Right lobe of liver (tissue), 6 donors: ENCODE data around the gene KIF6. TPM values are rescaled to one million over a fixed set of nuclear protein-coding genes. Genes with fewer than 3 reads are reported as not detected.

Experiments used
- ATAC-seq, 4 donors: fragments of 200-7000 bp; cut with Tn5 transposase; one replicate each; pipeline ENCODE4 v1.9.1; 2020; ENCODE audit warnings: mild to moderate bottlenecking in 4 of 4, moderate library complexity in 4 of 4
- DNase-seq, 3 donors: peaks; one replicate each; pipeline ENCODE4 v3.0.0-alpha.2; 2020
- H3K27ac ChIP-seq, 3 donors: fragments of 200-600 bp; one replicate each; pipeline ENCODE4 v1.8.0; 2022
- H3K27me3 ChIP-seq, 2 donors: fragments of 200-600 bp; one replicate each; pipeline ENCODE4 v1.8.0; 2022
- H3K36me3 ChIP-seq, 4 donors: fragments of 200-600 bp; sonication (generic) in 1 of 4; one replicate each; pipeline versions ENCODE4 v1.5.1 to v1.8.0; 2017 to 2022; ENCODE audit warnings: control low read depth in 1 of 4
- H3K4me1 ChIP-seq, 4 donors: fragments of 200-600 bp; sonication (generic) in 1 of 4; one replicate each; pipeline versions ENCODE4 v1.5.1 to v1.8.0; 2017 to 2022; ENCODE audit warnings: control low read depth in 1 of 4
- H3K4me3 ChIP-seq, 3 donors: fragments of 200-600 bp; one replicate each; pipeline ENCODE4 v1.8.0; 2022
- H3K9me3 ChIP-seq, 4 donors: fragments of 200-600 bp; sonication (generic) in 1 of 4; one replicate each; pipeline versions ENCODE4 v1.5.1 to v1.8.0; 2017 to 2022; ENCODE audit warnings: control low read depth in 1 of 4
- CTCF ChIP-seq, 4 donors: fragments of 200-600 bp in 3 of 4; fragments of 450-650 bp in 1 of 4; IDR thresholded peaks; one replicate each; pipeline versions ENCODE4 v1.5.1 to v1.8.0; 2016 to 2022; ENCODE audit warnings: antibody characterized with exemption in 4 of 4, mild to moderate bottlenecking in 2 of 4
- POLR2A ChIP-seq: fragments of 450-650 bp; IDR thresholded peaks from one replicate; pipeline ENCODE4 v1.6.1; 2017; ENCODE audit warnings: antibody characterized with exemption, mild to moderate bottlenecking
- WGBS: methylation state at CpG from one replicate; pipeline ENCODE4 v1.1.6; 2018; ENCODE audit warnings: low coverage, low lambda C conversion rate; ENCODE audit not compliant: insufficient coverage; ENCODE audit errors: missing lambda C conversion rate; 5-methylcytosine and 5-hydroxymethylcytosine counted together
- intact Hi-C, 2 donors: fragments of 100-400 bp; cut with DNase I; formaldehyde crosslinking; loops; one replicate each; pipeline versions ENCODE4 v1.11.2 to v1.14.1; 2022
- total RNA-seq, 6 experiments: library from RNA; depleted of rRNA in 2 of 6; stranded (reverse); fragments of >200 nt in 2 of 6; fragmentation: NEBNext Ultra II Directional in 3 of 6; extraction: Animal tissue kit (Norgen Biotek cat#: 25700) in 3 of 6; gene quantifications; one replicate each; pipeline versions ENCODE4 v1.1.0 to v1.2.4, GENCODE V29; 2016 to 2023
- donor health status: DM: no; HTN: yes; CAD: no.
- donor health status: DM: no; HTN: no; CAD: no.
- donor health status: DM: no; HTN: no; CAD: no.
- donor health status: DM: no; HTN: yes; CAD: no.
- donor health status: DM: no; HTN: yes; CAD: no.

KIF6 gene
- total RNA-seq, 6 experiments from 2014 or later = 0.18 to 0.83 (median 0.37) TPM; not detected in 2

DNA sequence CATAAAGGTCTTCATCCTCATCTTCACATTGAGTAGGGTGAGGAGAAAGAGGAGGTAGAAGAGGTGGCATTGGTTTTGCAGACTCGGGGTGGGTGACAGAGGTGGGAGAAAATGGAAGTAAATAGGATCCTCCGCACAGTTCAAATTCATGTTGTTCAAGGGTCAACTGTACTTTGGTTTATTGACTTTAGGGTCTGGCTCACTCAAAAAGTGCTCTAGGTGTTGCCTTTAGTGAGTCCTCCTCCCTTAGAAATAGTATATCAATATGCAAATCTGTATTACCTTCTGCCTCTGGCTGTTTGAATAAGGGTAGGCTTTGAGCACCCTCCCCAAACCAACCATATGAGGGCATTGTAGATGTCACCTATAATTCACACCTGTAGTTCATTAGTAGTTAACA lies 54.7 kb downstream of the KIF6 start:
- no peak overlapping the region for H3K4me3 ChIP-seq
- no peaks in the 10 kb centered on the region for H3K27me3 ChIP-seq
- intact Hi-C loops = no loop called here
- no peaks in the 10 kb centered on the region for H3K36me3 ChIP-seq
- ATAC-seq (no peak), DNase-seq (no peak)
- H3K9me3 ChIP-seq = no peaks in the 10 kb centered on the region
- 56% methylated on average over 2 of the region's 2 CpGs for WGBS
- peaks cover 0 to 10% (median 0%) of the 10 kb centered on the region in 4 donors for H3K4me1 ChIP-seq
- no peak overlapping the region for H3K27ac ChIP-seq
- TF ChIP-seq POLR2A = no peak
- TF ChIP-seq CTCF (IDR thresholded peaks at IDR 0.05) = no peak

DNA sequence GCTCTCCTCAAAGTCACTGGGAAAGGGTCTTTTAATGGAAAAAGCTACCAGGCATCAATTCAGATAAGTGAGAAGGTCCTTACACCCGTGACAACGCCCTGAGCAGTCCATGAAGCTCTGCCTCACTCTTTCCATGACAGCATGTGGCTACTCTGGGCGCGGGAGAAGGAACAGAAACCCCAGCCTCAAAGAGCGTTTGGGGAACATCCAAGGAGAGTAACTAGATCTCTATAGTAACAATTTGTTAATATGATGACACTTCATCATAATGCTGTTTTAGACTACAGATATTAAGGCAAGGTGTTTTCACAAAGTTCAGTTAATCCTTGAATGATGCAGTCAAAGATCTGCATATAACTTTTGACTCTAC lies 55.2 kb downstream of the KIF6 start:
- 73% methylated on average over 5 of the region's 5 CpGs for WGBS
- H3K27me3 ChIP-seq = no peaks in the 10 kb centered on the region
- peaks cover 0 to 10% (median 0%) of the 10 kb centered on the region in 4 donors for H3K4me1 ChIP-seq
- TF ChIP-seq POLR2A (no peak), CTCF (IDR thresholded peaks at IDR 0.05) (no peak)
- no peaks in the 10 kb centered on the region for H3K9me3 ChIP-seq
- peak in 1 of 4 donors; percentile 19 for ATAC-seq
- no peak for DNase-seq
- no peaks in the 10 kb centered on the region for H3K36me3 ChIP-seq
- intact Hi-C loops = no loop called here
- no peak overlapping the region for H3K27ac ChIP-seq
- no peak overlapping the region for H3K4me3 ChIP-seq

GRCh38 chr6:39669207-39669972 lies 55.8 kb downstream of the KIF6 start:
- WGBS = 69% methylated on average over 7 of the region's 8 CpGs
- Histone ChIP-seq H3K4me1 (peaks cover 0 to 10% (median 0%) of the 10 kb centered on the region in 4 donors), H3K27me3 (no peaks in the 10 kb centered on the region), H3K27ac (no peak overlapping the region), H3K36me3 (no peaks in the 10 kb centered on the region), H3K9me3 (no peaks in the 10 kb centered on the region), H3K4me3 (no peak overlapping the region)
- ATAC-seq = peak in 1 of 4 donors; percentile 38
- no peak for DNase-seq
- TF ChIP-seq POLR2A (no peak), CTCF (IDR thresholded peaks at IDR 0.05) (no peak)
- intact Hi-C loops = no loop called here

- DNase-seq (no peak), ATAC-seq (no peak)
- WGBS = 81% methylated on average over 8 of the region's 9 CpGs
- no peak overlapping the region for H3K27ac ChIP-seq
- peaks cover 0 to 10% (median 0%) of the 10 kb centered on the region in 4 donors for H3K4me1 ChIP-seq
- no peaks in the 10 kb centered on the region for H3K27me3 ChIP-seq
- no peak overlapping the region for H3K4me3 ChIP-seq
- intact Hi-C loops = no loop called here
- no peaks in the 10 kb centered on the region for H3K9me3 ChIP-seq
- TF ChIP-seq POLR2A (no peak), CTCF (IDR thresholded peaks at IDR 0.05) (no peak)
- H3K36me3 ChIP-seq = no peaks in the 10 kb centered on the region
Measured at GRCh38 chr6:39666706-39667489, 58.3 kb downstream of the KIF6 start.
